Measurements from ENCODE around the gene DYNC1I1.
"Not testable (repeated sequence)": the region's sequence is repeated elsewhere in the genome, so short reads cannot be mapped to it uniquely, and the experiment has no call there.

Gene DYNC1I1

DNA sequence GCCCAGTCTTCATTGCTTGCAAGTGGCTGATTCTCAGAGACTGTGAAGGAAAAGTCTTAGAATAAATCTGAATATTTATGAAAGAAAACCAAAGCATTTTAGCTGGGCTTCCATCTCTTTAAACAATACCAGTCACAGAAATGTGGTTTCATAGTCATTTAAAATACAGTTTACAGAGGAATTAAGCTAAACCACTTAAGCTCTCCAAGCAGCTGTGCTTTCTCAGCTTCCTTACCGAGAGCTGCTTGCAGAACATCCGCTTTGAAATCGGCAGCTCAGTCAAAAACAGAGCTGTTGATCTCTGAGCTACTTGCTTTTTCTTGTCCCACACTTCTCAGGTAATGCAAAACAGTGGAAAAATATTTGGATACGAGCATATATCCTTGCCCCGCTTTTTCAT, 134.5 kb downstream of the DYNC1I1 start:
- in situ Hi-C loops (cut with HindIII; ENCODE audit: low sequenced_read_pairs) = no loop called here

DNA sequence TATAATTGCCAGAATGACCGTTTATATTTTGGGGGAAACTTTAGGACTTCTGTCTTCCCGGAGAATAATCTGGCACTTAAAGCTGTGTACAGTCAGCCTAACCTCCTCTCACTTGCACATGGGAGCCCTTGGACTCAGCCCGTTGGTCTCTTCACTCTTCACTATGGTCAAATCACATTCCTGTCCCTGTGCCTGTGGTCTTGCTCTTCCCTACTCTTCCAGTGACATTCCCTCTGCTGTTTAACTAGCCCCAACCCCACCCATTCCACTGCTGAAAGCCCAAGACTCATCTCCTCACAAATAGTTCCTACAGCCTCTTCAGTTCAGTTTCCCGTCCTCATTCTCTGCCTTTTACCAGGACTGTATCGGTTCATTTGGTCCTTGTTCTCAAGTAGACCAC, 135.0 kb downstream of the DYNC1I1 start:
- in situ Hi-C loops (cut with HindIII; ENCODE audit: low sequenced_read_pairs) = no loop called here

DNA sequence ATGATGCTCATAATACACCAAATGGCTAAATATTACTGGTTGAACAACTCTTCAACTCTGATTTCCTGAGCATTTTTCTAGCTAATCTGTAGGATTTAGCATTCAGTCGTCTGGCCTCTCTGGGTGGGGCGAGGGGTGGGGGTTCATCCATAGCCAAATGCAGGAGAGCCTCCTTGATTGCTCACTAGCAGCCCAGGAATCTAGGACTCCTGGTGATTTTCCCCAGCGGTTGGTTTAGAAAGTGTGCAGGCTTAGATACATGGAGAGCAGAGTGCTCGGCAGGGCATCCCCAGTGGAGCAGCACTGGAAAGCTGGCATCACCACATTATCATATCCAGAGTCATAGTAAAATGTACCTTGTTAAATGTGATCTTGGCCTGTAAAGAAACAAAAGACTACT, 136.1 kb downstream of the DYNC1I1 start:
- in situ Hi-C loops (cut with HindIII; ENCODE audit: low sequenced_read_pairs) = no loop called here

DNA sequence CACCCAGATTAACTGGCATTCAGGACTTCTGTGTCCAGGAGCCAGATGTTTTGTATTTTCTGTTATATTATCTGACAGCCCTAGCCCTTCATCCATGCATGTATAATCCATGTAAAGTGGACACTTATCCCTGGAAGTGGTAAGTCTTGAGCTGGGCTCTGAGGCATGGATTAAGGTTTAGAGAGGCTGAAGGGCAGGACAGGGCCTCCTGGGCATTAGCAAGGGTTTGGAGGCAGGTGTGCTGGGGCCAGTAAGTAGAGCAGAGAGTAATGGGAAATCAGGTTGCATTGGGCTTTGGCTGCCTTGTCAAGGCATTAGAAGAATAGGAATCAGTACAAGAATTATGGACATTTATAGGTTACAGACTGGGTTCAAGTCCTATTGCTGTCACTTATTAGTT, 138.0 kb downstream of the DYNC1I1 start:
- in situ Hi-C loops (cut with HindIII; ENCODE audit: low sequenced_read_pairs) = no loop called here

DNA sequence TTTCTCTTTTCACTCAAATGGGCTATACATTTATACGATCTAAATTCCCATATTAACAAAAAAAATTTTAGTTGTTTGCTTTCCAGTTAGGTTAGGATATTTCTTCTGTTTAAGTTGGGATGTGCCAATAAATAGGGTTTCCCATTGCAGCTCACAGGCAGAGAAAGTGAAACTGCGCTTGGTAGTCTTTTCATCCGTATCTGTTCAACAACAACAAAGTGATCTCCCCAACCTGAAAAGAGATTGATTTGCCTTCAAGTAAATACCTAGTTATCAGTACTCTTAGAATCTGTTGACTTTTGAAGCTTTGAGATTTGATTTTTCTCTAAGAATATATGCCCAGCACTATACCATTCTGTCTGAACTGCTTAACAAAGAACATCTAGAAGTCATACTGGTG, 143.4 kb downstream of the DYNC1I1 start:
- in situ Hi-C loops (cut with HindIII; ENCODE audit: low sequenced_read_pairs) = no loop called here

DNA sequence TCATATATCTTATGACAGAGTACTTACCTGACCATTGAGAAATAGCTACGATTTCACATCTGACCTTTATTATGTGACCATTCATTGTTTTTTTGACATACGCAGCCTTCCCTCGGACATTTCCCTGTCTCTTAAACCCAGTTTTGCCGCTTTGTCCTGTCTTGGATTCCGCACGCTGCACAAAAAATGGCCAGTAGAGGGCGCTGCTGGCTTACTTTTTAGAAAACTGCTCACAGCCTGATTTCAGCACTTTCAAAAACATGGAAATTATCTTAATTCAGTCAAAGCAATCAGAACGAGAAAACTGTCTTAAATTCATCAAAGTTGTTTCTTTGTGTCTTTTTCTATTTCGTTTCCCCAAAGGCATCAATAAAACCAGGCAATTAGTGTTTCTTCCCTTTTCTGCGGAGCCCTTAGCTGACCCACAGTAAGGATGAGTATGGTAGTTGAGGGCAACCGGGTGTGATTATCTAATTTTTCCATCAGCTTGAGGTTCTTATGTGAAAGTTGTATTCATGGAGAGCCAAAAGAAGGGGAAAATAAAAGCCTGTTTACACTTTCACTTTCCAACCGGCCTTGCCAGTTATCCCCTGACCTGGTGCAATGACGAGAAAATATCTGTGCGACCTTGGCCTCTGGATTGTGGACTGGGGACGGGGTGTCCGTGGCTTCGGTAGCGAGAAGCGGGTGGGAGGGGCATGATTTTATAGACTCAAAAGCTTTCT, 144.4 kb downstream of the DYNC1I1 start:
- in situ Hi-C loops (cut with HindIII; ENCODE audit: low sequenced_read_pairs) = no loop called here

DNA sequence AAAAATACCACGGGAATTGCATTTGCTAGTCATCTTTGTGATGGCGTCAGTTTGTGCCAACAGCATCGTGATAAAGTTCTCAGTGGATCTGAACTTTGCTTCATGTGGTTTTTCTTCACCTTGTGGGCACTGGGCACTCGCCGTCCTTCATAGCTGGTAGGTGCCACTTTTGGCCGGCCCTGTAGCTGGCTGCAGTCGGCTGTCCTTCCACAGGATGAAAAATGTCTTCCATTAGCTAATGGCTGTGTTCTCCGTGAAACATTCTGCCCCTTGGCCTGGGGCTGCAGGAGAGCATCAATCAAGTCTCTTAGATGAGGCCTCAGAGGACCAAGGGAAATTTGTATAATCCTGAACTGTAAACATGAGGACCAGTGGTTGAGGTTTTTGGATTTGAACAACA, 145.3 kb downstream of the DYNC1I1 start:
- in situ Hi-C loops (cut with HindIII; ENCODE audit: low sequenced_read_pairs) = no loop called here

DNA sequence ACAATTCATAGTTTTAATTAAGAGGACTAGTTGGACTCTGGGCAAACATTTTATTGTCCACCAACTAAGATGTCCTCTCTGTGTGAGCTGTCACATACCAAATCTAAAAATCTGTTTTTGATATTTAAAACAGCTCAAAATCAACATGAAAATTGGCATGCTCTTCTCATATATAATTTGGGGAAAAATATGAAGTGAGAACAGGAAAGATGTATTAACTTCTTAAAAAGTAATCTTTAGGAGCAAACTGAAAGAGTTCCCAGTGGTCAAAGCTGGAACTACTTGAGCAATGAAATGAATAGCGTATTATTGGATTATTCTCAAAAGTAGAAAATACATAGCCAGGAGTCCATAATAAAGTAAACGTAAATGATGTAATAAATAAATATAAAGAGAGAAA, 147.2 kb downstream of the DYNC1I1 start:
- in situ Hi-C loops (cut with HindIII; ENCODE audit: low sequenced_read_pairs) = no loop called here

DNA sequence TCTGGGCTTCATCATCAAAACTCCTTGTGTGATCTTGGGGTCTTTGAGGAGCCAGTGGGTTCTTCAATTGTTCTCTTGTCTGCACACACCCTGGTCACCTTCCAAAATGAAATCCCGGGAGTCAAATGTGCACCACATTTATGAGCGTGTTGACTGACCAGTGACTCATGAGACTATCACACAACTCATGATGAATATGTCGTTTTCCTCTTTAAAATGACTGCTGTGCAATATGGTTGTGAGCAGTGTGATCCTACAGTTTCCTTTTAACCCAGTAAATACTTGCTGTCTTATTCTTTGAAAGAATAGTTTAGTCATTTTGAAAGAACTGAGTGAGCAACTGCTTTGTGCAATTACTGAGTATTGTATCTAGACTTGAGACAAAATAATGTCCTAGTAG, 149.2 kb downstream of the DYNC1I1 start:
- in situ Hi-C loops (cut with HindIII; ENCODE audit: low sequenced_read_pairs) = no loop called here

DNA sequence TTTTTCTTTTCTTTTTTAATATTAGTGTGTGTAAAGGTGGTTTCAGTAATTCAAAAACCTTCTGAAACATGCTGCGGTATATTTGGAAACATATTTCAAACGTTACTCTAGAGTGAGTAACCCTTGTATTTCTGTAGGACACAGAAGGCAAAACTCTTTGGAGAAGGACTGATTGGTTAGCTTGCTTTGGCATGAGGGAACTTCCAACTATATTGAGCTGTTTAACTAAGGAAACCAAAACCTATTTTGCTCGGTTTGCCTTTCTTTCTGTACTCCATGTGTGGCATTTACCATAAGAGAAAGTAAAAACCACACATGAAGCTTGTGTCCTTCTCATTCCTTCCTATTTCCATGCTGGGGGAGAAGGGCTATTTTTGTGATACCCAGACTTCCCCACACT, 149.8 kb downstream of the DYNC1I1 start:
- in situ Hi-C loops (cut with HindIII; ENCODE audit: low sequenced_read_pairs) = no loop called here

DNA sequence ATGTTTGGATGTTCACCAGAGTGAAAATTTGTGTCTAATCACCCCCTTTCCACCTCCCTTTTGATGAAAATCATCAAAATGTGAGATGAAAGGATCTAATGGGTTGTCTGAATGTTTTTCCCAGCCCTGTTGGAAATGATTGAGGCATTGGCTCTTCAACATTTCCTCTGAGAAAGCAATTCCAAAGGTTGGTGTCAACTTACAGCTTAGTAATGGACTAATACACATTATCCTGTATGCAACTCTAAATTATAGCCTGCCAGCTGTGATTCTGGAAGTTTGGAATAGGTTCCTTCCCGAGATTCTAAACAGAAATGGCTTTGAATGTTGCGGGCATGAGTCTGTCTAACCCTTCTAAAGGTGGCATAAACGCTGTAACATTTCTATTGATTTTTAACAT, 152.9 kb downstream of the DYNC1I1 start:
- in situ Hi-C loops (cut with HindIII; ENCODE audit: low sequenced_read_pairs) = no loop called here

DNA sequence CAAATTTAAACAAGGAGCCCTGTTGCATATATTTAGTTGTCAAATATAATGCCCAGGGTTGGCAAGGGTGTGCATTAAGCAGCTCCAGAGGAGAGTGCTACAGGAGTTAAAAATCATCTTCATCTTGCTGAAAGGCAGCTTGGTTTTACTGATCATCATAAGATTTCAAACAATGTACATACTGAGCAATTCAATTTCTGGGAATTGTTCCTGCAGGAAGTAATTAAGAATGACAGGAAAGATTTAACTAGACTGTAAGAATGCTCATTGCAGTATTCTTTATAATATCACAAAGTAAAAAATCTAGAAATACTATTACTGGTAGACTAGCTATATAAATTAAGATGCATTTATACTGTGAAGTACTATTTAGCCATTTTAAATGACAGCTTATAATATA, 153.6 kb downstream of the DYNC1I1 start:
- in situ Hi-C loops (cut with HindIII; ENCODE audit: low sequenced_read_pairs) = no loop called here

DNA sequence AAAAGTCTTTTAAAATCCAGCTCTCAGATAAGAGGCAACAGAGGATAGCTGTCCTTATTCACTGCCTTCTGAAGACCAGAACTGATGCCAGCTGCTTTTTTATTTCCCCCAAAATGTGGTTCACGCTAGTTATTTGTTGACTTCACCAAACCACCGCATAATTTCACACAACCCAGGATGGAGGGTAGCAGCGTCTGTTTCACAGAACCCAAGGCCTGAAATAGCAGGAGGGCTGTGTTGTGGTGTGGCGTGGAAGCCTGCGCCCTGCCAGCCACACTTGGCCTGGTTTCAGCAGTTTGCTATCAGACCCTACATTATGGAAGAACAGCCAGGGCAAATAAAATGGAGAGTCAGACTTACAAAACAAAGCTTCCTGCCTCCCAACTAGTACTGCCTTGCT, 155.4 kb downstream of the DYNC1I1 start:
- in situ Hi-C loops (cut with HindIII; ENCODE audit: low sequenced_read_pairs) = no loop called here

DNA sequence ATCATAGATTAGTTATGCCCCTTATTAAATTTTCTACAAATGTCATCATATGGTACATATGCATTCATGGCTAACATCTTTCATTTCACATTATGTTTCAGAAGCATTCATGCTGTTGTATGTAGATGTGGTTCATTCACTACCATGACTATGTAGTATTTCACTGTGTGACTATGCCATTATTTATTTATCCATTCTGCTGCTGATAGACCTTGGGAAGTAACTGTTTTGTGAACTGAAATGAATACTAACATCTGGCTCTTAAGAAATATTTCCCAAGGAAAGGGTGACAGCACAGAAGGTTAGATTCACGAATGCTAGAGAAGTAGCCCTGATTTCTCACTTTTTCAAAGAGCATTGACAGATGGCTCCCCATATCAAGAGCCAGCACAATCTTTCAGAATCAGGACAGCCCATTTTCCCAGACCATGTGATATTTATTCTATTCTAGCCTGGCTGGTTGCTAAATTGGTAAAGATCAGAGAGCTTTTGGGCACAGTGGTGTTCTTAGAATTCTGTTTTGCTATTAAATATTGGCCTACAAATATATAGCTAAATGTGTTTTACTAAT, 157.4 kb downstream of the DYNC1I1 start:
- in situ Hi-C loops (cut with HindIII; ENCODE audit: low sequenced_read_pairs) = no loop called here

DNA sequence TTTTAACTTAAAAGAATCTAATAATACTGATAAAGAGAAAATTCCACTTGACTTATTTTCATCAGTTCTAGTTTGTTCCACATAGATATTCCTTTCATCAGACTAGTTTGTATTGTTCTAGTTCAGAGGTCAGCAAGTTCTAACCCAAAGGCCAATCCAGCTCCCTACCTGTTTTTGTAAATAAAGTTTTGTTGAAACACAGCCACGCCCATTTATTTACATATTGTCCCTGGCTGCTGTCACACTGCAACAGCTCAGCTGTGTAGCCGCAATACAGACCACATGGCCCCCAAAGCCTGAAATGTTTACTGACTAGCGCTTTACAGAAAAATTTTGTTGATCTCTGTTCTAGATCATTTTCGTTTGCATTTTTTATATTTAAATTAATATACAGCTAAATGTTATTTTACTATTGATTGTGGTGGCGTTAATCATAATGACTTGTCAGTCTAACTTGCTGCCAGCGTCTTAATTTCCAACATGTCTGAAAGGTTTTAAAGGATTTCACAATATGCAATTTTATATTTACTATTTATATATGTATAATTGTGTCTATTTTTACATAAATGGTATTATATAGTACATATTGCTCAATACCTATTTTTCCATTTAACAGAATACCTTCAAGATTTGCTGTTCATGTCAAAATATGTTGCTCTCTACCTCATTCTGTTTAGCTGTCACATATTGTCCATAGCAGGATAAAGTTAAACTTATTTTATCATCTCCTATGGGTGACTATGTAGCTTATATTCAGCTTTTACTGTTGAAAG, 159.3 kb downstream of the DYNC1I1 start:
- in situ Hi-C loops (cut with HindIII; ENCODE audit: low sequenced_read_pairs) = no loop called here

DNA sequence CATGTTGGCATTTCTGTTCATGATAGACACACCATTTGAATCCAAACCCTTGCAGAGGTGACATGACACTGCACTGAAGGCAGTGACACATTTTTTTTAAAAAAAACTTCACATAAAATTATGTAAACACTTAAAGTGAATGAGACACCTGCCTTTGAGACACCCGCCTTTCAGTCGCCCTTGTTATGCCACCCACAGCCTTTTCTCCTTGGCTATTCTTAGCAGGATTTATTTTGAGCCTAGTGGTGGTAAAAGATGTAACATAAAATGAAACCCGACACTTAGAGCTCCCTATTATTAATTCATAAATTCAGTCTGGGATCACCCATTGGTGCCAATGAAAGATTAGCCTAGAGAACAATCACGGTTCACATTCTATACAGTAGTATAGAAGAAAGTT, 161.3 kb downstream of the DYNC1I1 start:
- in situ Hi-C loops (cut with HindIII; ENCODE audit: low sequenced_read_pairs) = no loop called here

DNA sequence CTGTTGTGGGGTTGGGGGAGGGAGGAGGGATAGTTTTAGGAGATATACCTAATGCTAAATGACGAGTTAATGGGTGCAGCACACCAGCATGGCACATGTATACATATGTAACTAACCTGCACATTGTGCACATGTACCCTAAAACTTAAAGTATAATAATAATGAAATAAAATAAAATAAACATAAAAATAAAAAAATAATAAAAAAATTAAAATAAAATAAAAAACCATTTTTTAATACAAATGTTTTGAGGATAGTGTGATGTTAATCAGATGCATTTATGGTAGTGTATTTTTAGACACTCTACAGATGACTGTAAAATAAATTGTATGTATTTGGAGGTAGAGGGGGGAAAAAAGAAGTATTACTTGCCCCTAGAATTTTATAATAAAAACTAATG, 172.5 kb downstream of the DYNC1I1 start:
- in situ Hi-C loops (cut with HindIII; ENCODE audit: low sequenced_read_pairs) = not testable (repeated sequence)

DNA sequence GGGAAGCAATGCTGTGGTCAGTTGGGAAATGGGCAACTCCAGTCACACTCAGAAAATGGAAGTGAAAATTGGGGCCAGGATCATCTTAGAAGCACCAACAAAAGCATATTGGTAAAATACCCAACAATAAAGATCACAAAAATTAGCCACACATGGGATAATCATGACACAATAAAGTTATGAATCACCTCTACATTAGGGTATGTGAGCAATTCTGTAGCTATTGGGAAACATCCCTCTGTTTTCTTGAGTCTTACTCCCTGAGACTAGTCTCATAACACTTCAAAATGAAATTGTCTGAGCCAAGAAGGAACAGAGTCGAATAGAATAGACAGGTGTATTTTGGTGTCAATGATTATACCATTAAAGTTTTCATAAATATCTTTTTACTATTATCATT, 178.3 kb downstream of the DYNC1I1 start:
- in situ Hi-C loops (cut with HindIII; ENCODE audit: low sequenced_read_pairs) = no loop called here

DNA sequence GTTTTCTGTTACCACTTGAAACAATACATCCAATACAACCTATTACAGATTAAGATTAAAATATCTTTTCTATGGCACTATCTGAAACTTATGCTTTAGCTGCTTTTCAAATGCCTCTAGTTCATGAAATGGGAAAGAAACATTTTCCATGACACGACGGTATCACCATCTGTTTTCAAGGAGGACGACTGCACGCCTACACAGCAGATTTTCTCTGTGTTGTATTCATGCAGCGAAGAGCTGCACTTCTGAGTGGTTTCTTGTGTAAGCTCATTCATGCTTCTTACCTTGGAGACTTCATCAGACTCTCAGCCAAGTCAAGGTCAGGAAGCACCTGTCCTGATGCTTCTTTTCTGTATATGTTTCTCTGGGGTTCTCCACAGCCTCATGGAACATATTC, 179.2 kb downstream of the DYNC1I1 start:
- in situ Hi-C loops (cut with HindIII; ENCODE audit: low sequenced_read_pairs) = no loop called here

DNA sequence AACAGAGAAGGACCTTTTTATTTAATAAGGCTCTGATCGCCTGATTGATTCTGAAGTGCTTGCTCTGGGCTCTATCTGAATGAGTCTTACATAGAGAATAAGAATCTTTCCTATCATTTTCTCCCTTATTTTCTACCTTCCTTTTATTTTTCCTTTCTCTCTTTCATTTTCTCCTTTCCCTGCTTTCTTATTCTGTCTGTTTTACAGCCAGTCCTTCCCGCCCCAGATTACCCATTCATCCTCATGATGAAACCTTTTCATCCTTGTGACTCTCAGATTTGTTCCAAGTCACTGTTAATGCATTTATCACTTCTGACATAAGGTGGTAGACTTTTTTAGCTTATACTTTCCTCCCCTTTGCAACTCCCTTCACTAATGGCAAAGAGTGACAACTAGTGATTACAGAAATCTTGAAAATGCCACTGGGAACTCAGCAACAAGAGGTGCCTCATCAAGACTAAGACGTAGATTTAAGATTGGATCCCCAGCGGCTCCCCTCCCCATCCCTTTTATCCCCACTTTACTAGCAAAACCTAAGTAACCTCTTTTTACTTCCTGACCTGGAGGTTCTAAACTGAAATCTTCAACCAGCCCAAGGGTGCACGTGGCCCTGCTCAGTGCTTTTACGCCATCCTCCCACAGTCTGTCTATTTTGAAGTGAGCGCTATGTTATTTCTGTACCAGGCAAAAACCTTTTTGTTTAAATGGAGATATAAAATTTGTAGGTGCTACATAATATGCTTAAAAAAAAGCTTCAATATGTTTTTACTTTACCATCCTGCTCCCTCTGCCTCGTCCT, 179.8 kb downstream of the DYNC1I1 start:
- in situ Hi-C loops (cut with HindIII; ENCODE audit: low sequenced_read_pairs) = no loop called here

DNA sequence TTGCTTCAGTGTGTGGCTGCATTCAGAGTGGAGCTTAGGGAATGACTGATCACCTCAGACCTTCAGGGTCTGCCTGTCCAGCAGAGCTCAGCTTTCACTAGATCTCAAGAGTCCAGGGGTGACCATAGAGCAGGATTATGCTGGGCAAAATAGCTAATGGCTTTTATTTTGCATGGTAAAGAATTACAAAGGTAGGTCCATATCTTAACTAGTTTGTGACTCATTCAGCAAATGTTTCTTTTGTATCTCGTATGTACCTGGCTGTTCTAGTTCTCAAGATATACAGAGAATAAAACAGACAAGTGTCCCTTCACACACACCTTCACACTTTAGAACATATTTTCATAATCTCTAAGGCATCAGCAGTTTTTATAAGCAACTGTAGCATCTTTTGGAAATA, 180.5 kb downstream of the DYNC1I1 start:
- in situ Hi-C loops (cut with HindIII; ENCODE audit: low sequenced_read_pairs) = no loop called here
